GM19023 (cell line): ENCODE data around the gene PUS1.
"Not testable (repeated sequence)": the region's sequence is repeated elsewhere in the genome, so short reads cannot be mapped to it uniquely, and the experiment has no call there.

Experiments used
- ATAC-seq: cut with Tn5 transposase; IDR thresholded peaks from one replicate; pipeline ENCODE4 v1.9.1; 2021; ENCODE audit warnings: mild to moderate bottlenecking, moderate library complexity; ENCODE audit not compliant: unreplicated experiment

PUS1 gene

DNA sequence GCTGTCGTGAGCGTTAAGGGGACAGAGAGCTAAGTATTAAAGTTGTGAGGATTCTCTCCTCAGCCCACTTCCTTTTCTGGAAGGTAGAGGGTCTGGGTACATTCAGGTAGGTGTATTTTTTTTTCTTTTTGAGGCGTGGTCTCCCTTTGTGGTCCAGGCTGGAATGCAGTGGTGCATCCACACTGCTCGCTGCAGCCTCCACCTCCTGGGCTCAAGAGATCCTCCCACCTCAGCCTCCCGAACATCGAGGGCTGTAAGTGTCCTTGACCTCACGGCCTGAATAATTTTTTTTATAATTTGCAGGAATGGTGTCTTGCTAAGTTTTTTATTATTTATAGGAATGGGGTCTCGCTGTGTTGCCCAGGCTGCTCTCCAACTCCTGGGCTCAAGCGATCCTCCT is 1.4 kb downstream of the PUS1 start:
- ATAC-seq: no peak

DNA sequence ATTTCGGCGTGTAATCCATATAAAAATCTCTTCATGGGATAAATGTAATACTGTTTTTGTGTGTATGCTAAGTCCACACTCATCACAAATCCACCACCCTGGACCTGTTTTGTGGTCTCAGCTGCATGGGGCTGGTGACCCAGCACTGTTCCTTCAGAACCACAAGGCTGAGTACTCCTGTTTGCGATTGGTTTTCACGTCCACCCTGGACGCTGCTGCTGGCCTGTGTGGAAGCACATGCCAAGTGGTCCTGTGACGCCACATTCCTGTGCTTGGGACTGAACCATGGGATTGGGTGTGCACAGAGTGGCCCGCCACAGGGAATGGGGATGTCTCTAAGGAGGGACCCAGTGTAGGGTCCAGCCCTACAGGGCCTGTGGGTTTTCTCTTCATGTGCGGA is 4.3 kb downstream of the PUS1 start:
- no peak for ATAC-seq

DNA sequence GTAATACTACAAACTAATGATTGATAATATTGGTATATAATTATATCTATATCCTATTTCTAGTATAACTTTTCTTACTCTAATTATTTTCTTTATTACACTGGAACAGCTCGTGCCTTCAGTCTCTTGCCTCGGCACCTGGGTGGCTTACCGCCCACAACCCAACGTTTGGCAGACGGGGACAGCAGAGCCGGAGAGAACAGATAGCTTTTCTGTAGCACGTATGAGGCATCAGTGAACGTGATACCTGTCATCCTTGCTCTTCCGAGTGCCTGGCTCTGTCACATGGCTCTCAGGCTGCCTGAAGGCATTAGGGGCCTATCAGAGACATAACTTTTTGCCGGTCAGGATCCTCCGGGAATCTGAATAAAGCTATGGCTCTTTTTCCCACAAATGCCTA is 5.5 kb downstream of the PUS1 start:
- ATAC-seq: no peak

DNA sequence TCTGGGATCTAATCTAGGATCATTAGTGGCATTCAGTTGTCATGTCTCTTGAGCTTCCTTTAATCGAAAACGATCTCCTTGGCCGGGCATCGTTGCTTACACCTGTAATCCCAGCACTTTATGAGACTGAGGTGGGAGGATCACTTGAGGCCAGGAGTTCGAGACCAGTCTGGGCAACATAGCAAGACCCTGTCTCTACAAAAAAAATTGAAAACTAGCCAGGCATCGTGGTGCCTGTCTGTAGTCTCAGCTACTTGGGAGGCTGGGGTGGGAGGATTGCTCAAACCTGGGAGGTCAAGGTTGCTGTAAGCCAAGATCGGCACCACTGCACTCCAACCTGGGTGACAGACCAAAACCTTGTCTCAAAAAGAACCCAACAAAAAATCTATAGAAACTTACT is 9.0 kb downstream of the PUS1 start:
- no peak for ATAC-seq

DNA sequence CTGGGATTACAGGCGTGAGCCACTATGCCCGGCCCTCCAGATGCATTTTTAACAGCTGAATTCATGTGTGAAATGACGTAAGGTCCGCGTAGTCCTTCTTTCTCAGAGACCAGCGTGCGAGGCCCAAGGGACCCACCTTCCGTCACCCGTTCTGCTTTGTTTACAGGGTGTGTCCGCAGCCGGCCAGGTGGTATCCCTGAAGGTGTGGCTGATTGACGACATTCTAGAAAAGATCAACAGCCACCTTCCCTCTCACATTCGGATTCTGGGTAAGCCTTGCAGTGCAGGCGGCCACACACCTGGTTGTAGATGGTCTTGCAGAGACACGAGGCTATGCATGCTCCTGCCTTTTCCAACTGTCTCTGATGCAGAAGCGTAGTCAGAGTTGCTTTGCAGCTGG is 9.9 kb downstream of the PUS1 start:
- no peak for ATAC-seq

DNA sequence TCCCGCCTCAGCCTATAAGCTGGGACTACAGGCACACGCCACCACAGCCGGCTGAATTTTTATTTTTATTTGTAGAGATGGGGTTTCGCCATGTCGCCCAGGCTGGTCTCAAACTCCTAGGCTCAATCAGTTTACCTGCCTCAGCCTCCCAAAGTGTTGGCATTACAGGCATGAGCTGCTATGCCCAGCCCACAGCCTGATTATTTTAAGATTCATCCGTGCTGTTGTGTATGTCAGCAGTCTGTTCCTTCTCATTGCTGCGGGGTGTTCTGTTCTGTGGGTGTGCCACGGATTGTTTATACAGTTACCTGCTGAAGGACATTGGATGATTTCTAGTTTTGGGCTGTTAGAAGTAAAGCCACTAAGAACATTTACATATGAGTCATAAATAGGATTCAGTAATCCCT is 11.1 kb downstream of the PUS1 start:
- no peak for ATAC-seq

DNA sequence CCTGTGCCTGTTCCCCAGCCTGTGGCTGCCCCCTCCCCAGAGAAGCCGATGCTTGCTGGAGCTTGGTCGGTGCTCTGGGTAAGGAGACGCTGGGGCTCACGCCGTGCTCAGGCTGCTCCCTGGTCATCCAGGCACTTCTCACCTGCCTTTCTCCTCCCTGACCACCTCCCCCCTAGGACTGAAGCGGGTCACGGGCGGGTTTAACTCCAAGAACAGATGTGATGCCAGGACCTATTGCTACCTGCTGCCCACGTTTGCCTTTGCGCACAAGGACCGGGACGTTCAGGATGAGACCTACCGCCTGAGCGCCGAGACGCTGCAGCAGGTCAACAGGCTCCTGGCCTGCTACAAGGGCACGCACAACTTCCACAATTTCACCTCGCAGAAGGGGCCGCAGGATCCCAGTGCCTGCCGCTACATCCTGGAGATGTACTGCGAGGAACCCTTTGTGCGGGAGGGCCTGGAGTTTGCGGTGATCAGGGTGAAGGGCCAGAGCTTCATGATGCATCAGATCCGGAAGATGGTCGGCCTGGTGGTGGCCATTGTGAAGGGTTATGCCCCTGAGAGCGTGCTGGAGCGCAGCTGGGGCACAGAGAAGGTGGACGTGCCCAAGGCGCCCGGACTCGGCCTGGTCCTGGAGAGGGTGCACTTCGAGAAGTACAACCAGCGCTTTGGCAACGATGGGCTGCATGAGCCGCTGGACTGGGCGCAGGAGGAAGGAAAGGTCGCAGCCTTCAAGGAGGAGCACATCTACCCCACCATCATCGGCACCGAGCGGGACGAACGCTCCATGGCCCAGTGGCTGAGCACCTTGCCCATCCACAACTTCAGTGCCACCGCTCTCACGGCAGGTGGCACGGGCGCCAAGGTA is 12.3 kb downstream of the PUS1 start:
- ATAC-seq: no peak

DNA sequence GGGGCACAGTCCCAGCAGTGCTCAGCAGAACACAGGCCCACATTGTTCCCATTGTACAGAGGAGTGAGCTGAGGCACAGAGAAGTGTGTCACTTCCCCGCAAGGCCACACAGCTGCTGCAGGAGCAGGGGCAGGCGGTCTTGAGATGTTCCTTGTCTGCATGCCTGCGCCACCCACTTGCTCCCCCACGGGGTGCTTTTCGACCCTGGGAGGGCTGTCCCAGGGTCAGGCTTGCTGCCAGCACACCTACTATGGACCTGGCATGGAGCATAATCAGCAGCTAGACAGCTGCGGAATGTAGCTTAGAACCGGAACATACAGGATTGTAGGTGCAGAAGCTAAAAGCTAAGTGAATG is 12.9 kb downstream of the PUS1 start:
- no peak for ATAC-seq

DNA sequence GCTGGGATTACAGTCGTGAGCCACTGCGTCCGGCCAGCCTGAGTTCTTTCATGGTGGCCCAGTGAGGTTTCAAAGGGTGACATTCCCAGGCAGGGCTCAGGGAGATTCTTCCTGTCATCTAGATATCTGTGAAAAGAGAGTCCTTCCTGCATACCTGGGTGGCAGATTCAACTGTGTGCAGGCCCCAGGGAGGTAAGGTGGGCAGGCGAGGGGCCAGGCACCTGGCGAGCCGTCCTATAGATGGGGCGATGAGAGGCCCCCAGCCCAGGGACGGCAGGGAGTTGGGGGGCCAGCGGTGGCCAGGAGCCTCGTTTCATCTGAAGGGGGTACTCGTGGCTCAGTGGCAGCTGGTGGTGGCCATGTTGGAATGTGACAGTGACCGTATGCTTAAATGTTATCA is 13.6 kb downstream of the PUS1 start:
- ATAC-seq: no peak

DNA sequence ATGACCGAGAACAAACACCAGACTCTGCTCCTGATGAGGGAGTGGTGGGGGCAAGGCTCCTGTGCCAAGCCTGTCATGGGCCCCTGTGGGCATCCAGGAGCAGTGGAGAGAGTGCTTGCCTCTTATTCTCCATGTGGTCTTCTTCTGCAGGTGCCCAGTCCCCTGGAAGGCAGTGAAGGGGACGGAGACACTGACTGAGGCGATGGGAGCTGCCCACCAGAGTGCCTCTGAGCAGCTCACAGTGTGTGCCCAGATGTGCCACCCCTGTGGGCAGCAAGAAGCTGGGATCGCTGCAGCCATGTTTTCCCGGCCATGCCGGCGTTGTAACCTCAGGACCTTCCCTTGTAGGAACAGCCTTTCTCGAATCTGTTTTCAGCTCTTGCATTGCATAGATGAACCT is 14.3 kb downstream of the PUS1 start:
- ATAC-seq: no peak

DNA sequence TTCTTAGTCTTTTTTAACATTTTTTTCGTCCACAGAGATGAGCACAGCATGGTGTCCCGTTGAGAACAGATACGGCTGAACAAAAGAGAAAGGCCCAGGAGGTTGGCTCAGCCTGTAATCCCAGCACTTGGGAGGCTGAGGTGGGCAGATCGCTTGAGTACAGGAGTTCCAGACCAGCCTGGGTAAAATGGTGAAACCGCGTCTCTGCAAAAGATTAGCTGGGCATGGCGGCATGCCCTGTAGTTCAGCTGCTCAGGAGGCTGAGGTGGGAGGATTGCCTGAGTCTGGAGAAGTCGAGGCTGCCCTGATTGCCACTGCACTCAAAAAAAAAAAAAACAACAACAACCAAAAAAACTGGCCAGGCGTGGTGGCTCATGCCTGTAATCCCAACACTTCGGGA is 14.8 kb downstream of the PUS1 start:
- no peak for ATAC-seq

DNA sequence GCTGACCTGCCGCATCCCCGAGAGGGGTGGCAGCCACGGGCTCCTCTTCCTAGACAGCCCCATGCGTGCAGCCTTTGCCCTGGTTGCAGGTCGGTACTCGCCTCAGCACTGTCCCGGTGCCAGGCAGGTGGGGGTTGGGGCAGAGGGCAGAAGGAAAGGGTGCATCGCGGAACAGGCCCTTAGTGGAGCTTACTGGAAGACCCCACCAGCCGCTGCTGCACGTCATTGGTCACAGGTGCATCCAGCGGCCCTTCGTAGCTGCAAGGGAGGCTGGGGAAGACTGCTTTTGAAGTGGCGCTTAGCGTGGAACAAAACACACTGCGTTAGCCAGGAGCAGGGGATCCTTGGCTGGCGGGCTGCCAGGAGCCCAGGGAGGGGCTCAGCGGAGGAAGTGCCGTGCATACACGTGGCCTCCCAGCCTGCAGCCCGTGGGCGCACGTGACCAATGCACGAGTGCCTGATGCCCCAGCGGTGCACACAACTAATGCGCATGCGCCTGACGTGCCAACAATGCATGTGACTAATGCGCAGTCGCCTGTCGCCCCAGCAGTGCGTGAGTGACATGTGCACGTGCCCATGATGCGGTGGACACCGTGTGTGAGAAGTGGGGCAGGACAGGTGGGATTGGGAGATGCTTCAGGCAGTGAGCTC is 15.7 kb downstream of the PUS1 start:
- ATAC-seq: no peak

DNA sequence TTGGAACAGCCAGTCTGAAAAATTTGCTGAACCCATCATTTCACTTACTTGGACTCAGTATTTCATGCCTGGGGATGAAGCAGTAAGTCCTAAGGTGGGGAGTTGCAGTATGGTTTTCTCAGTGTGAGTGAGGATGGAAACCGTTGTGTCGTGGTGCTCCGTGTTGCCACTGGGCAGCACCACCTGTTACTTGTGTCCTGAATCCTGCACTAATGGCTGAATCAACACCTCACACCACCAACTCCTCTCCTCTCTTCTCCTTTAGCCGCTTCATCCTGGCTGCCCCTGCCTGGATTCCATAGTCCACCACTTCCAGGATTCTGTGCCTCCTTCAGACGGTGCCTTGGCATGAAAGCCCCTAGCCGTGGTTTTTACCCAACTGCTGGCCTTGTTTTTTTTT is 17.7 kb downstream of the PUS1 start:
- ATAC-seq: no peak

DNA sequence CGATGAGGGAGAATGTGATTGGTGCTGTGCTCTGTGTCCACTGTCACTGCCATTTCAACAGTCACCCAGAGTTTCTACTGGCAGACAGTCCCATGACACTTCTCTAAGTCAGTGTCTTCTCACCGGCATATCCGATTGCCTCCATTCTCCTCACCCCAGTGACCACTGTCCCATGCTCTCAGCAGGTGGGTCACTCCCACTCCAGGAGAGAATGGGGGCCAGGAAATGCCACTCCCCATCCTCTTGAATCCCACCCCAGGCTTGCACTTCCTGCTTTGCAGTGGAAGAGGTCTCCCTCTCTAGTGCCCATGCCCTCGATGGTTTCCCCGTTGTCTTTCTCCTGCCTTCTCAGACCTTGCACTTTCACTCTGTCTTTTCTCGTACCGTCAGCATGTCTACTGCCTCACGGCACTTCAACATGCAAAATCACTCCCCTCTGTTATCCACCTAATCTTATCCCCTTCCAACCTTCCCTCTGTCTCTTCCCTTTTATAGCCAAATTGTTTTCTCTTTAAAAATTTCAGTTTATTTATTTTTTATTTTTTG is 18.5 kb downstream of the PUS1 start:
- no peak for ATAC-seq

DNA sequence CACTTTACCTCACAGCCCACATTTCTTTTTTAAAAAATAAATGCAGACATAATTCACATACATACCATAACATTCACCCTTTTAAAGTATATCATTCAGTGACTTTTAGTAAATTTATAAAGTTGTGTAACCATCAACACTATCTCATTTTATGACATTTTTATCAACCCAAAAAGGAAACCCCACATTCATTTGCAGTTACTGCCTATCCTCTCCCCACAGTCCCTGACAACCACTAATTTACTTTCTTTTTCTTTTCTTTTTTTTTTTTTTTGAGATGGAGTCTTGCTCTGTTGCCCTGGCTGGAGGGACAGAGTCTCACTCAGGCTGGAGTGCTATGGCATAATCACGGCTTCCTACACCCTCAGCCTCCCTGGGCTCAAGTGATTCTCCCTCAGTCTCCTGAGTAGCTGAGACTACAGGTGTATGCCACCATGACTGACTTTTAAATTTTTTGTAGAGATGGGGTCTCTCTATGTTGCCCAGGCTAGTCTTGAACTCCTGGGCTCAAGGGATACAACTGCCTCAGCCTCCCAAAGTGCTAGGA is 19.2 kb downstream of the PUS1 start:
- no peak for ATAC-seq

DNA sequence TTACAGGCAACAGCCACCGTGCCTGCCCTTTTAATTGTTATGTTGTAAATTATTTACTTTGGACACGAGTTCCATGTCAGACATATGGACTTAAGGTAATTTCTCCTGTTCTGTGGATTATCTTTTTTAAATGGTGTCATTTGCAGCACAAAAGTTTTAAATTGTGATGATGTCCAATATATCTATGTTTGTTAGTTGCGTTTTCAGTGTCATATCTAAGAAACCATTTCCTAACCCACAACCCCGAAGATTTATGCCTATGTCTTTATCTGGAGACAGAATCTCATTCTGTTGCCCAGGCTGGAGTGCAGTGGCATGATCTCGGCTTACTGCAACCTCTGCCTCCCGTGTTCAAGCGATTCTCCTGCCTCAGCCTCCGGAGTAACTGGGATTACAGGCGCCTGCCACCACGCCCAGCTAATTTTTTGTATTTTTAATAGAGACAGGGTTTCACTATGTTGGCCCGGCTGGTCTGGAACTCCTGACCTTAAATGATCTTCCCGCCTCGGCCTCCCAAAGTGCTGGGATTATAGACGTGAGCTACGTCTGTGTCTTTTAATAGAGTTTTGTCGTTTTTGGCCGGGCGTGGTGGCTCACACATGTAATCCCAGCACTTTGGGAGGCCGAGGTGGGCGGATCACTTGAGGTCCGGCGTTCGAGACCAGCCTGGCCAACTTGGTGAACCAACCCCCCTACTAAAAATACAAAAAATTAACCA is 19.8 kb downstream of the PUS1 start:
- ATAC-seq: not testable (repeated sequence)

DNA sequence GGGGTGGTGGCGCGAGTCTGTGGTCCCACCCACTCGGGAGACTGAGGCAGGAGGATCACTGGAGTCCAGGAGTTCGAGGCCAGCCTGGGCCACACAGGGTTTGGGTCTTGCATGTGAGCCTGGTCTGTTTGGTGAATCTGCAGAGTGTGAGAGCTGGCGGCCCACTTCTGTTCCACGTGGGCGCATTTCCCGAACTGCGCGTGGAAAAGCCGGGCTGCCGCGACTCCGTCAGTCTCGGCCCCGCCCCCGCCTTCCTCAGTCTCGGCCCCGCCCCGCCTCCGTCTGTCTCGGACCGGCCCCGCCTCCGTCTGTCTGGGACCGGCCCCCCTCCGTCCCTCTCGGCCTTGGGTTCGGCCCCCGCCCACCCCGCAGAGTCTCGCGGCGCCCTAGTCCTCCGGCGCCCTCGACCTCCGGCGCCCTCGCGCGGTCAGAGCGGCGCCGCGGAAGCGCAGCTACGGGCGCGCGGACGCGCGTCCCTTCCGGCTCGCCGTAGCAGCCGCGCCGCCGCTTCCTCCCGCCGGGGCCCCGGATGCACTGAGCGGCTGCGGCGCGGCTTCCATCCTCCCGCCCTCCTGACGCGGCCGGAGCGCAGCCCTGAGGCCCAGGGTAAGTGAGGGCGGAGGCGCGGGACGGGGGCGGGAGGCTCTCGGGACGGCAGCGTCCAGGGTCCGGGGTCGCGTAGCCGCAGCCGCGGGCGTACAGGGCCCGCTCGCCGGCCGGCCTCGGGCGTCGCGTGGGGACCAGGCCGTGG is 20.5 kb downstream of the PUS1 start, which contains the start of gene EP400:
Gene EP400, plus strand, starts transcription at position 512 of the 751 bp plus-strand sequence. CDS start 10,678 bp downstream, outside the sequence.
- ATAC-seq: peak; percentile 84

DNA sequence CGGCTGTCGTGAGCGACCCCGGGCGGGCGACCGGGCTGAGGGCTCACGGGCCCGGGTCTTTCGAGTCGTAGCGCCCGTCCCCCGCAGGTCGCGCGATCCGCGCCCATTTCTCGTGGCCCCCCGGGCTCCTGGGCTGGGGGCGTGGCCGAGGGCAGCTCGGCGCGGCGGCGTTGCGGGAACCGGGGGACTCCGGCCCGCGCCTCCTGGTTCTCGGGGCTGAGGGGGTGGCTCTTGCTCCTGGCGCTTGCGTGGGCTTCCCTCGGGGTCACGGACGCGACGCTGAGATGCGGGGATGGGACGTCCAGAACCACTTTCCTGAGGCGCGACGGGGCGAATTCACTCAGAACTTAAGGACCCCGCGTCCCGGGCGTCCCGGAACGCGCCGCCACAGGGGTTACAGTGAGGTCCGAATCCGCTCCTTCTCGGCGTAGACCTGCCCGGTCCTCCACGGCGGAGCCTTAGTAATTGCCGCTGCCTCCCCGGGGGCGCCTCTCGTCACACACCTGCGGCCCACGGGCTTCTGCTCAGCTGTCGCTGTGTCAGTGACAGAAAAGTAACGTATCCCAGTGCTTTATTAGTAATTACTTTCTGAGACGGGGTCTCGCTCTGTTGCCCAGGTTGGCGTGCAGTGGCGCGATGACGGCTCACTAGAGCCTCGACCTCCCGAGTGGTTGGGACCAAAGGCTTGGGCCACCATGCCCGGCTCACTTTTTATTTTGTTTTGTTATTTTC is 21.3 kb downstream of the PUS1 start:
- ATAC-seq: peak; percentile 33

DNA sequence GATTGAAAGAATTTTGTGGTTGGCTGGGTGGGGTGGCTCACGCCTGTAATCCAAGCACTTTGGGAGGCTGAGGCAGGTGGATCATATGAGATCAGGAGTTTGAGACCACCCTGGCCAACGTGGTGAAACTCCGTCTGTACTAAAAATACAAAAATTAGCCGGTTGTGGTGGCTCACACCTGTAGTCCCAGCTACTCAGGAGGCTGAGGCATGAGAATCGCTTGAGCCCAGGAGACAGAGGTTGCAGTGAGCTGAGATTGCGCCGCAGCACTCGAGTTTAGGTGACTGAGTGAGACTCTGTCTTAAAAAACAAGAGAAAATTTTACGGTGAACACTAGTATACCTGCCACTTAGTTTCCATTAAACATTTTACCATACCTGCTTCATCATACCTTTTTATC is 24.7 kb downstream of the PUS1 start:
- ATAC-seq: not testable (repeated sequence)

DNA sequence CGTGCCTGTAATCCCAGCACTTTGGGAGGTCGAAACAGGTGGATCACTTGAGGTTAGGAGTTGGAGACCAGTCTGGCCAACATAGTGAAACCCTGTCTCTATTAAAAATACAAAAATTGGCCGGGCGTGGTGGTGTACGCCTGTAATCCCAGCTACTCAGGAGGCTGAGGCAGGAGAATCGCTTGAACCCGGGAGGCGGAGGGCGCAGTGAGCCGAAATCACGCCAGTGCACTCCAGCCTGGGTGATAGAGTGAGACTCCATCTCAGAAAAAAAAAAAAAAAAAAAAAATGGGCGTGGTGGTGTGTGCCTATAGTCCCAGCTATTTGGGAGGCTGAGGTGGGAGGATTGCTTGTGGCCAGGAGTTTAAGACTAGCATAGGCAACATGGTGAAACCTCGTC is 25.4 kb downstream of the PUS1 start:
- not testable (repeated sequence) for ATAC-seq
